Smooth muscle cell (in vitro differentiated cells): Measurements from ENCODE around the gene TNNI2. TPM values are rescaled to one million over a fixed set of nuclear protein-coding genes. Genes with fewer than 3 reads are reported as not detected.
"Not testable (repeated sequence)": the region's sequence is repeated elsewhere in the genome, so short reads cannot be mapped to it uniquely, and the experiment has no call there.

ENCODE experiments used
- DNase-seq: peaks from one replicate; lab custom pipeline; 2025; ENCODE audit not compliant: unreplicated experiment; lab: John Stamatoyannopoulos, UW
- H2AFZ ChIP-seq: fragments of 200-600 bp; sonication (generic); 2 replicates; pipeline ENCODE4 v1.6.0; 2016; ENCODE audit warnings: antibody characterized with exemption, low read depth, mild to moderate bottlenecking
- H3F3A ChIP-seq: fragments of 200-600 bp; sonication (generic); 2 replicates; pipeline ENCODE4 v1.6.0; 2017; ENCODE audit warnings: antibody characterized with exemption, low read depth
- H3K27ac ChIP-seq: fragments of 200-600 bp; sonication (generic); 2 replicates; pipeline ENCODE4 v1.5.1; 2016; ENCODE audit warnings: low read depth, mild to moderate bottlenecking
- H3K27me3 ChIP-seq: fragments of 200-600 bp; sonication (generic); 2 replicates; pipeline ENCODE4 v1.6.1; 2016; ENCODE audit warnings: low read depth, mild to moderate bottlenecking
- H3K36me3 ChIP-seq: fragments of 200-600 bp; sonication (generic); 2 replicates; pipeline ENCODE4 v1.5.1; 2016; ENCODE audit warnings: low read depth
- H3K4me1 ChIP-seq: fragments of 200-600 bp; sonication (generic); 2 replicates; pipeline ENCODE4 v1.5.1; 2016; ENCODE audit warnings: low read depth
- H3K4me2 ChIP-seq: fragments of 200-600 bp; sonication (generic); 2 replicates; pipeline ENCODE4 v1.6.0; 2016; ENCODE audit warnings: mild to moderate bottlenecking
- H3K4me3 ChIP-seq: fragments of 200-600 bp; sonication (generic); 2 replicates; pipeline ENCODE4 v1.5.1; 2016; ENCODE audit warnings: mild to moderate bottlenecking
- H3K79me2 ChIP-seq: fragments of 200-600 bp; sonication (generic); 2 replicates; pipeline ENCODE4 v1.6.0; 2016; ENCODE audit warnings: low read depth, mild to moderate bottlenecking
- H3K9ac ChIP-seq: fragments of 200-600 bp; sonication (generic); 2 replicates; pipeline ENCODE4 v1.6.0; 2016; ENCODE audit warnings: low read depth
- H3K9me3 ChIP-seq: fragments of 200-600 bp; sonication (generic); replicated peaks from 2 replicates; pipeline ENCODE4 v1.5.1; 2016; ENCODE audit warnings: low read depth
- H4K20me1 ChIP-seq: fragments of 200-600 bp; sonication (generic); 2 replicates; pipeline ENCODE4 v1.6.0; 2016; ENCODE audit warnings: low read depth
- WGBS: methylation state at CpG from one replicate; pipeline ENCODE4 v1.1.7; 2016; ENCODE audit warnings: low lambda C conversion rate; 5-methylcytosine and 5-hydroxymethylcytosine counted together
- polyA plus RNA-seq: library from polyadenylated mRNA; unstranded; fragments of >200 nt; fragmentation: Nextera tagmentation; extraction: Ambion mirVana; gene quantifications from 2 replicates; pipeline ENCODE4 v1.2.1, GENCODE V29; 2016
- total RNA-seq: library from RNA; depleted of rRNA; stranded (reverse); fragments of >200 nt; gene quantifications from 2 replicates; pipeline ENCODE4 v1.2.3, GENCODE V29; 2014
- TF ChIP-seq, protein P1 (sequence below): fragments of 200-600 bp; sonication (generic); IDR thresholded peaks from 2 replicates; pipeline ENCODE4 v1.5.1; 2017; ENCODE audit warnings: borderline replicate concordance, mild to moderate bottlenecking, antibody characterized with exemption; ENCODE audit not compliant: insufficient read depth, poor library complexity, severe bottlenecking

Gene TNNI2
- total and polyA plus RNA-seq, 2 experiments from 2014 or later = 0.94 to 1.2 TPM

- Histone ChIP-seq H4K20me1 (no peaks in the 10 kb centered on the region), H3K4me1 (no peaks in the 10 kb centered on the region), H3K27me3 (no peaks in the 10 kb centered on the region), H3K9me3 (no peaks in the 10 kb centered on the region), H3K9ac (no peak overlapping the region), H2AFZ (no peak overlapping the region), H3K4me3 (no peak overlapping the region), H3K79me2 (no peaks in the 10 kb centered on the region), H3F3A (no peaks in the 10 kb centered on the region), H3K36me3 (no peaks in the 10 kb centered on the region), H3K4me2 (no peak overlapping the region), H3K27ac (no peak overlapping the region)
- WGBS = 93% methylated on average over 14 of the region's 14 CpGs
- TF ChIP-seq, protein P1, sequence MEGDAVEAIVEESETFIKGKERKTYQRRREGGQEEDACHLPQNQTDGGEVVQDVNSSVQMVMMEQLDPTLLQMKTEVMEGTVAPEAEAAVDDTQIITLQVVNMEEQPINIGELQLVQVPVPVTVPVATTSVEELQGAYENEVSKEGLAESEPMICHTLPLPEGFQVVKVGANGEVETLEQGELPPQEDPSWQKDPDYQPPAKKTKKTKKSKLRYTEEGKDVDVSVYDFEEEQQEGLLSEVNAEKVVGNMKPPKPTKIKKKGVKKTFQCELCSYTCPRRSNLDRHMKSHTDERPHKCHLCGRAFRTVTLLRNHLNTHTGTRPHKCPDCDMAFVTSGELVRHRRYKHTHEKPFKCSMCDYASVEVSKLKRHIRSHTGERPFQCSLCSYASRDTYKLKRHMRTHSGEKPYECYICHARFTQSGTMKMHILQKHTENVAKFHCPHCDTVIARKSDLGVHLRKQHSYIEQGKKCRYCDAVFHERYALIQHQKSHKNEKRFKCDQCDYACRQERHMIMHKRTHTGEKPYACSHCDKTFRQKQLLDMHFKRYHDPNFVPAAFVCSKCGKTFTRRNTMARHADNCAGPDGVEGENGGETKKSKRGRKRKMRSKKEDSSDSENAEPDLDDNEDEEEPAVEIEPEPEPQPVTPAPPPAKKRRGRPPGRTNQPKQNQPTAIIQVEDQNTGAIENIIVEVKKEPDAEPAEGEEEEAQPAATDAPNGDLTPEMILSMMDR = no peak
- DNase-seq = no peak
These were observed 44.8 kb downstream of the TNNI2 start for GRCh38 chr11:1883346-1884302.

- no peaks in the 10 kb centered on the region for H3F3A ChIP-seq
- 86% methylated on average over 5 of the region's 5 CpGs for WGBS
- no peaks in the 10 kb centered on the region for H3K9me3 ChIP-seq
- no peak overlapping the region for H3K4me3 ChIP-seq
- H3K4me1 ChIP-seq = no peaks in the 10 kb centered on the region
- no peaks in the 10 kb centered on the region for H3K79me2 ChIP-seq
- H3K36me3 ChIP-seq = no peaks in the 10 kb centered on the region
- TF ChIP-seq, protein P1 = no peak
- no peaks in the 10 kb centered on the region for H3K27me3 ChIP-seq
- no peak overlapping the region for H3K27ac ChIP-seq
- H3K9ac ChIP-seq = no peak overlapping the region
- DNase-seq = no peak
- no peak overlapping the region for H2AFZ ChIP-seq
- H3K4me2 ChIP-seq = no peak overlapping the region
- no peaks in the 10 kb centered on the region for H4K20me1 ChIP-seq
These were observed 45.5 kb downstream of the TNNI2 start for GRCh38 chr11:1884303-1884700.

DNA sequence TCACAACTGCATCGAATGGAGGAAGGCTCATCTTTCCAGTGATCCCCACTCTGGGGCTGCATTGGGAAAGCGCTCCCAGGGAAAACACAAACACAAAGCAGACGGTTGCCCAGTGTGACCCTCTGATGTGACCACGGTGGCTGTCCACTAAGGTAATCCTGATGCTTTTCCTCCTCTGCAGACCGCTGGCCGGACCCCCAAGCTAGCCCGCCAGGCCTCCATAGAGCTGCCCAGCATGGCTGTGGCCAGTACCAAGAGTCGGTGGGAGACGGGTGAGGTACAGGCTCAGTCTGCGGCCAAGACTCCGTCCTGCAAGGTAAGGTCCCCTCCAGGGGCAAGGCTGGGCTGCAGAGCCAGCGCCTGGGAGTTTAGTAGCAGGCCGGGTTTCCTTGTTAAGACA, 47.8 kb downstream of the TNNI2 start:
- H3K9me3 ChIP-seq, H2AFZ ChIP-seq, H3K4me3 ChIP-seq, H3K4me2 ChIP-seq, H3K79me2 ChIP-seq, H4K20me1 ChIP-seq, H3F3A ChIP-seq, DNase-seq, H3K36me3 ChIP-seq, H3K27ac ChIP-seq, H3K4me1 ChIP-seq, H3K9ac ChIP-seq, H3K27me3 ChIP-seq: not testable (repeated sequence)
- WGBS = 90% methylated on average over 13 of the region's 13 CpGs

- Histone ChIP-seq H3F3A (no peaks in the 10 kb centered on the region), H3K9me3 (no peaks in the 10 kb centered on the region), H3K4me2 (no peak overlapping the region), H3K27ac (no peak overlapping the region), H3K4me3 (no peak overlapping the region), H2AFZ (no peak overlapping the region), H3K36me3 (no peaks in the 10 kb centered on the region), H3K79me2 (no peaks in the 10 kb centered on the region), H3K27me3 (no peaks in the 10 kb centered on the region), H4K20me1 (no peaks in the 10 kb centered on the region), H3K4me1 (no peaks in the 10 kb centered on the region), H3K9ac (no peak overlapping the region)
- TF ChIP-seq, protein P1 = no peak
- 87% methylated on average over 11 of the region's 11 CpGs for WGBS
- no peak for DNase-seq
These were observed 48.9 kb downstream of the TNNI2 start for GRCh38 chr11:1887451-1888346.
